HEK293 (cell line): ENCODE measurements around the gene MYH16.

Experiments used
- CTCF ChIA-PET: fragments of 350-600 bp; formaldehyde crosslinking; extraction: SDS; loops from one replicate; lab custom pipeline; 2021; ENCODE audit warnings: antibody characterized with exemption; lab: Yijun Ruan, JAX
- POLR2A ChIA-PET: fragments of 300-600 bp; formaldehyde crosslinking; extraction: SDS; loops from one replicate; lab custom pipeline; 2020; ENCODE audit warnings: antibody characterized with exemption, inconsistent platforms; lab: Yijun Ruan, JAX
- H3K27ac ChIP-seq: fragments of 200-500 bp; sonication (Bioruptor generic); 2 replicates; pipeline ENCODE4 v1.5.1; 2014; ENCODE audit warnings: low read depth, low read length, control low read depth, inconsistent platforms; ENCODE audit errors: extremely low read depth
- H3K36me3 ChIP-seq, 2 experiments: fragments of 200-500 bp in 1 of 2; sonication (Bioruptor generic) in 1 of 2; 1 replicate in 1 of 2; 2 replicates in 1 of 2; pipeline ENCODE4 v1.5.1; 2014 to 2017; ENCODE audit warnings: inconsistent platforms in 2 of 2, low read length in 2 of 2; ENCODE audit not compliant: control insufficient read depth in 2 of 2, insufficient read depth in 1 of 2
- H3K4me1 ChIP-seq: fragments of 200-500 bp; sonication (Bioruptor generic); 2 replicates; pipeline ENCODE4 v1.5.1; 2014; ENCODE audit warnings: mild to moderate bottlenecking, low read length, inconsistent platforms; ENCODE audit not compliant: control insufficient read depth, insufficient read depth
- H3K4me3 ChIP-seq: 2 replicates; pipeline ENCODE4 v1.5.1; 2011; ENCODE audit warnings: low read depth, mild to moderate bottlenecking, control low read depth, low read length, moderate library complexity
- H3K9me3 ChIP-seq: fragments of 200-500 bp; sonication (Bioruptor generic); 2 replicates; pipeline ENCODE4 v1.5.1; 2014; ENCODE audit warnings: low read depth, low read length, inconsistent platforms; ENCODE audit not compliant: control insufficient read depth, insufficient read depth
- BCL11B ChIP-seq: fragments of 450-650 bp; formaldehyde crosslinking; IDR thresholded peaks from 2 replicates; pipeline ENCODE4 v1.5.1; 2016; ENCODE audit warnings: low read depth, missing biosample characterization, missing genetic modification characterization
- EGR2 ChIP-seq: fragments of 450-650 bp; formaldehyde crosslinking; IDR thresholded peaks from 2 replicates; pipeline ENCODE4 v1.5.1; 2016; ENCODE audit warnings: low read depth, missing biosample characterization, missing genetic modification characterization
- ZFHX2 ChIP-seq: fragments of 450-650 bp; formaldehyde crosslinking; conservative IDR thresholded peaks from 2 replicates; pipeline ENCODE4 v1.5.1; 2016; ENCODE audit warnings: missing biosample characterization, missing genetic modification characterization
- ZIC2 ChIP-seq: fragments of 450-650 bp; formaldehyde crosslinking; IDR thresholded peaks from 2 replicates; pipeline ENCODE4 v1.5.1; 2016; ENCODE audit warnings: missing biosample characterization, missing genetic modification characterization
- ZNF133 ChIP-seq: fragments of 450-650 bp; formaldehyde crosslinking; IDR thresholded peaks from 2 replicates; pipeline ENCODE4 v1.5.1; 2016; ENCODE audit warnings: missing biosample characterization, missing genetic modification characterization
- ZNF18 ChIP-seq: fragments of 450-650 bp; formaldehyde crosslinking; IDR thresholded peaks from 2 replicates; pipeline ENCODE4 v1.5.1; 2016; ENCODE audit warnings: missing biosample characterization, missing genetic modification characterization
- ZNF214 ChIP-seq: fragments of 450-650 bp; formaldehyde crosslinking; IDR thresholded peaks from 2 replicates; pipeline ENCODE4 v1.5.1; 2017; ENCODE audit warnings: missing biosample characterization, mild to moderate bottlenecking, missing genetic modification characterization, borderline replicate concordance
- ZNF366 ChIP-seq: fragments of 450-650 bp; formaldehyde crosslinking; conservative IDR thresholded peaks from 2 replicates; pipeline ENCODE4 v1.5.1; 2016; ENCODE audit warnings: missing biosample characterization, missing genetic modification characterization
- ZNF426 ChIP-seq: fragments of 450-650 bp; formaldehyde crosslinking; IDR thresholded peaks from 2 replicates; pipeline ENCODE4 v1.5.1; 2017; ENCODE audit warnings: missing biosample characterization, missing genetic modification characterization, mild to moderate bottlenecking, inconsistent platforms, moderate library complexity
- ZNF510 ChIP-seq: fragments of 450-650 bp; formaldehyde crosslinking; IDR thresholded peaks from 2 replicates; pipeline ENCODE4 v1.5.1; 2018; ENCODE audit warnings: mild to moderate bottlenecking, missing genetic modification characterization, missing biosample characterization; ENCODE audit not compliant: insufficient replicate concordance
- ZNF629 ChIP-seq: fragments of 450-650 bp; formaldehyde crosslinking; IDR thresholded peaks from 2 replicates; pipeline ENCODE4 v1.5.1; 2017; ENCODE audit warnings: missing biosample characterization, missing genetic modification characterization
- ZNF645 ChIP-seq: fragments of 450-650 bp; formaldehyde crosslinking; IDR thresholded peaks from 2 replicates; pipeline ENCODE4; 2016; ENCODE audit warnings: missing biosample characterization, missing genetic modification characterization
- ZNF692 ChIP-seq: fragments of 450-650 bp; formaldehyde crosslinking; IDR thresholded peaks from 2 replicates; pipeline ENCODE4 v1.5.1; 2016; ENCODE audit warnings: missing biosample characterization, missing genetic modification characterization
- ZNF785 ChIP-seq: fragments of 450-650 bp; formaldehyde crosslinking; IDR thresholded peaks from 2 replicates; pipeline ENCODE4 v1.5.1; 2016; ENCODE audit warnings: missing biosample characterization, missing genetic modification characterization
- TF ChIP-seq, protein P1 (sequence below): fragments of 450-650 bp; formaldehyde crosslinking; IDR thresholded peaks from 2 replicates; pipeline ENCODE4 v1.5.1; 2016; ENCODE audit warnings: missing biosample characterization, missing genetic modification characterization
- TF ChIP-seq, protein P2 (sequence below): sonication (generic); formaldehyde crosslinking; IDR thresholded peaks from 2 replicates; pipeline ENCODE4 v1.8.1; 2022; ENCODE audit warnings: mild to moderate bottlenecking, moderate library complexity, missing genetic modification reagents
- TF ChIP-seq, protein P3 (sequence below): fragments of 450-650 bp; formaldehyde crosslinking; IDR thresholded peaks from 2 replicates; pipeline ENCODE4 v1.5.1; 2016; ENCODE audit warnings: missing biosample characterization, missing genetic modification characterization
- TF ChIP-seq, protein P4 (sequence below): fragments of 450-650 bp; formaldehyde crosslinking; IDR thresholded peaks from 2 replicates; pipeline ENCODE4 v1.5.1; 2016; ENCODE audit warnings: missing biosample characterization, missing genetic modification characterization, borderline replicate concordance
- TF ChIP-seq, protein P5 (sequence below): fragments of 450-650 bp; formaldehyde crosslinking; IDR thresholded peaks from 2 replicates; pipeline ENCODE4 v1.5.1; 2016; ENCODE audit warnings: missing biosample characterization, missing genetic modification characterization

The MYH16 gene

GRCh38 chr7:99339595-99339994 is 67.0 kb downstream of the MYH16 start:
- ChIA-PET CTCF (interaction anchor here (0.6 to 1.7 kb wide), 2 partner anchors 10 to 238 kb away, joined by 3 to 4 read pairs; no protein-coding TSS in a partner anchor), POLR2A (interaction anchor here (2.7 kb wide), 1 partner anchor 14 kb away, joined by 6 read pairs; the partner anchor contains the start of gene ARPC1A)
- Histone ChIP-seq H3K4me1 (no peaks in the 10 kb centered on the region), H3K27ac (no peak overlapping the region), H3K4me3 (no peak overlapping the region), H3K9me3 (no peaks in the 10 kb centered on the region), H3K36me3 (peaks cover 69 to 87% of the 10 kb centered on the region in 2 experiments)
- TF ChIP-seq, protein P1, sequence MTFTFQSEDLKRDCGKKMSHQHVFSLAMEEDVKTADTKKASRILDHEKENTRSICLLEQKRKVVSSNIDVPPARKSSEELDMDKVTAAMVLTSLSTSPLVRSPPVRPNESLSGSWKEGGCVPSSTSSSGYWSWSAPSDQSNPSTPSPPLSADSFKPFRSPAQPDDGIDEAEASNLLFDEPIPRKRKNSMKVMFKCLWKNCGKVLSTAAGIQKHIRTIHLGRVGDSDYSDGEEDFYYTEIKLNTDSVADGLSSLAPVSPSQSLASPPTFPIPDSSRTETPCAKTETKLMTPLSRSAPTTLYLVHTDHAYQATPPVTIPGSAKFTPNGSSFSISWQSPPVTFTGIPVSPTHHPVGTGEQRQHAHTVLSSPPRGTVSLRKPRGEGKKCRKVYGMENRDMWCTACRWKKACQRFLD, result no peak
- no peak for TF ChIP-seq ZNF133 (tag by site-specific recombination)
- TF ChIP-seq, protein P2, sequence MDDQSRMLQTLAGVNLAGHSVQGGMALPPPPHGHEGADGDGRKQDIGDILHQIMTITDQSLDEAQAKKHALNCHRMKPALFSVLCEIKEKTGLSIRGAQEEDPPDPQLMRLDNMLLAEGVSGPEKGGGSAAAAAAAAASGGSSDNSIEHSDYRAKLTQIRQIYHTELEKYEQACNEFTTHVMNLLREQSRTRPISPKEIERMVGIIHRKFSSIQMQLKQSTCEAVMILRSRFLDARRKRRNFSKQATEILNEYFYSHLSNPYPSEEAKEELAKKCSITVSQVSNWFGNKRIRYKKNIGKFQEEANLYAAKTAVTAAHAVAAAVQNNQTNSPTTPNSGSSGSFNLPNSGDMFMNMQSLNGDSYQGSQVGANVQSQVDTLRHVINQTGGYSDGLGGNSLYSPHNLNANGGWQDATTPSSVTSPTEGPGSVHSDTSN (CRISPR knock-in tag), result no peak
- no peak for TF ChIP-seq ZNF645 (tag by site-specific recombination)
- TF ChIP-seq ZIC2 (tag by site-specific recombination), result no peak
- TF ChIP-seq ZNF785 (tag by site-specific recombination), result no peak
- TF ChIP-seq BCL11B (tag by site-specific recombination), result no peak
- no peak for TF ChIP-seq ZNF426 (tag by site-specific recombination)
- TF ChIP-seq ZNF629 (tag by site-specific recombination), result no peak
- TF ChIP-seq, protein P3, sequence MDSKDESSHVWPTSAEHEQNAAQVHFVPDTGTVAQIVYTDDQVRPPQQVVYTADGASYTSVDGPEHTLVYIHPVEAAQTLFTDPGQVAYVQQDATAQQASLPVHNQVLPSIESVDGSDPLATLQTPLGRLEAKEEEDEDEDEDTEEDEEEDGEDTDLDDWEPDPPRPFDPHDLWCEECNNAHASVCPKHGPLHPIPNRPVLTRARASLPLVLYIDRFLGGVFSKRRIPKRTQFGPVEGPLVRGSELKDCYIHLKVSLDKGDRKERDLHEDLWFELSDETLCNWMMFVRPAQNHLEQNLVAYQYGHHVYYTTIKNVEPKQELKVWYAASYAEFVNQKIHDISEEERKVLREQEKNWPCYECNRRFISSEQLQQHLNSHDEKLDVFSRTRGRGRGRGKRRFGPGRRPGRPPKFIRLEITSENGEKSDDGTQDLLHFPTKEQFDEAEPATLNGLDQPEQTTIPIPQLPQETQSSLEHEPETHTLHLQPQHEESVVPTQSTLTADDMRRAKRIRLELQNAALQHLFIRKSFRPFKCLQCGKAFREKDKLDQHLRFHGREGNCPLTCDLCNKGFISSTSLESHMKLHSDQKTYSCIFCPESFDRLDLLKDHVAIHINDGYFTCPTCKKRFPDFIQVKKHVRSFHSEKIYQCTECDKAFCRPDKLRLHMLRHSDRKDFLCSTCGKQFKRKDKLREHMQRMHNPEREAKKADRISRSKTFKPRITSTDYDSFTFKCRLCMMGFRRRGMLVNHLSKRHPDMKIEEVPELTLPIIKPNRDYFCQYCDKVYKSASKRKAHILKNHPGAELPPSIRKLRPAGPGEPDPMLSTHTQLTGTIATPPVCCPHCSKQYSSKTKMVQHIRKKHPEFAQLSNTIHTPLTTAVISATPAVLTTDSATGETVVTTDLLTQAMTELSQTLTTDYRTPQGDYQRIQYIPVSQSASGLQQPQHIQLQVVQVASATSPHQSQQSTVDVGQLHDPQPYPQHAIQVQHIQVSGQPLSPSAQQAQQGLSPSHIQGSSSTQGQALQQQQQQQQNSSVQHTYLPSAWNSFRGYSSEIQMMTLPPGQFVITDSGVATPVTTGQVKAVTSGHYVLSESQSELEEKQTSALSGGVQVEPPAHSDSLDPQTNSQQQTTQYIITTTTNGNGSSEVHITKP (tag by site-specific recombination), result no peak
- TF ChIP-seq ZNF692 (tag by site-specific recombination), result no peak
- no peak for TF ChIP-seq ZNF18 (tag by site-specific recombination)
- no peak for TF ChIP-seq ZNF510 (tag by site-specific recombination)
- TF ChIP-seq, protein P4, sequence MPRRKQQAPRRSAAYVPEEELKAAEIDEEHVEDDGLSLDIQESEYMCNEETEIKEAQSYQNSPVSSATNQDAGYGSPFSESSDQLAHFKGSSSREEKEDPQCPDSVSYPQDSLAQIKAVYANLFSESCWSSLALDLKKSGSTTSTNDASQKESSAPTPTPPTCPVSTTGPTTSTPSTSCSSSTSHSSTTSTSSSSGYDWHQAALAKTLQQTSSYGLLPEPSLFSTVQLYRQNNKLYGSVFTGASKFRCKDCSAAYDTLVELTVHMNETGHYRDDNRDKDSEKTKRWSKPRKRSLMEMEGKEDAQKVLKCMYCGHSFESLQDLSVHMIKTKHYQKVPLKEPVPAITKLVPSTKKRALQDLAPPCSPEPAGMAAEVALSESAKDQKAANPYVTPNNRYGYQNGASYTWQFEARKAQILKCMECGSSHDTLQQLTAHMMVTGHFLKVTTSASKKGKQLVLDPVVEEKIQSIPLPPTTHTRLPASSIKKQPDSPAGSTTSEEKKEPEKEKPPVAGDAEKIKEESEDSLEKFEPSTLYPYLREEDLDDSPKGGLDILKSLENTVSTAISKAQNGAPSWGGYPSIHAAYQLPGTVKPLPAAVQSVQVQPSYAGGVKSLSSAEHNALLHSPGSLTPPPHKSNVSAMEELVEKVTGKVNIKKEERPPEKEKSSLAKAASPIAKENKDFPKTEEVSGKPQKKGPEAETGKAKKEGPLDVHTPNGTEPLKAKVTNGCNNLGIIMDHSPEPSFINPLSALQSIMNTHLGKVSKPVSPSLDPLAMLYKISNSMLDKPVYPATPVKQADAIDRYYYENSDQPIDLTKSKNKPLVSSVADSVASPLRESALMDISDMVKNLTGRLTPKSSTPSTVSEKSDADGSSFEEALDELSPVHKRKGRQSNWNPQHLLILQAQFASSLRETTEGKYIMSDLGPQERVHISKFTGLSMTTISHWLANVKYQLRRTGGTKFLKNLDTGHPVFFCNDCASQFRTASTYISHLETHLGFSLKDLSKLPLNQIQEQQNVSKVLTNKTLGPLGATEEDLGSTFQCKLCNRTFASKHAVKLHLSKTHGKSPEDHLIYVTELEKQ (tag by site-specific recombination), result no peak
- no peak for TF ChIP-seq ZFHX2 (tag by site-specific recombination)
- TF ChIP-seq ZNF366 (tag by site-specific recombination), result no peak
- TF ChIP-seq ZNF214 (tag by site-specific recombination), result no peak
- TF ChIP-seq EGR2 (tag by site-specific recombination), result no peak
- TF ChIP-seq, protein P5, sequence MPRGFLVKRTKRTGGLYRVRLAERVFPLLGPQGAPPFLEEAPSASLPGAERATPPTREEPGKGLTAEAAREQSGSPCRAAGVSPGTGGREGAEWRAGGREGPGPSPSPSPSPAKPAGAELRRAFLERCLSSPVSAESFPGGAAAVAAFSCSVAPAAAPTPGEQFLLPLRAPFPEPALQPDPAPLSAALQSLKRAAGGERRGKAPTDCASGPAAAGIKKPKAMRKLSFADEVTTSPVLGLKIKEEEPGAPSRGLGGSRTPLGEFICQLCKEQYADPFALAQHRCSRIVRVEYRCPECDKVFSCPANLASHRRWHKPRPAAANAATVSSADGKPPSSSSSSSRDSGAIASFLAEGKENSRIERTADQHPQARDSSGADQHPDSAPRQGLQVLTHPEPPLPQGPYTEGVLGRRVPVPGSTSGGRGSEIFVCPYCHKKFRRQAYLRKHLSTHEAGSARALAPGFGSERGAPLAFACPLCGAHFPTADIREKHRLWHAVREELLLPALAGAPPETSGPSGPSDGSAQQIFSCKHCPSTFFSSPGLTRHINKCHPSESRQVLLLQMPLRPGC (tag by site-specific recombination), result no peak
